GM12878 (cell line): Measurements from ENCODE around the gene ATP1A1. TPM values are rescaled to one million over a fixed set of nuclear protein-coding genes. Genes with fewer than 3 reads are reported as not detected.

Source experiments
- ATAC-seq: fragments of 200-7000 bp; cut with Tn5 transposase; 3 replicates; pipeline ENCODE4 v1.9.1; 2020; ENCODE audit warnings: mild to moderate bottlenecking, moderate library complexity
- BruUV-seq: library from RNA; stranded (reverse); fragments of 400-500 nt; replicated peaks from 2 replicates; lab custom pipeline; 2021; lab: Mats Ljungman, UMichigan
- CTCF ChIA-PET: fragments of 300-600 bp; sonication (Branson Sonifier 250); formaldehyde crosslinking; extraction: SDS; loops from one replicate; lab custom pipeline; 2021; ENCODE audit warnings: inconsistent platforms; lab: Yijun Ruan, JAX
- POLR2A ChIA-PET: fragments of 350-600 bp; formaldehyde crosslinking; extraction: SDS; loops from one replicate; lab custom pipeline; 2021; ENCODE audit warnings: inconsistent platforms; lab: Charles Lee
- RAD21 ChIA-PET: fragments of 300-600 bp; sonication (Branson Sonifier 250); formaldehyde crosslinking; loops from one replicate; lab custom pipeline; 2023; ENCODE audit warnings: antibody characterized with exemption; ENCODE audit not compliant: unreplicated experiment; lab: Charles Lee
- SMC1A ChIA-PET: fragments of 300-600 bp; sonication (Branson Sonifier 250); formaldehyde crosslinking; loops from one replicate; lab custom pipeline; 2023; ENCODE audit not compliant: unreplicated experiment, uncharacterized antibody; lab: Charles Lee
- DNase-seq: peaks from one replicate; pipeline ENCODE4 v3.0.0-alpha.2; 2011; ENCODE audit warnings: low read depth, low spot score
- FAIRE-seq: peaks from 3 replicates; lab custom pipeline; 2011; peaks lifted over from hg19 to GRCh38; lab: Jason Lieb, UNC
- H2AFZ ChIP-seq: 2 replicates; pipeline ENCODE4 v1.6.0; 2011; ENCODE audit warnings: low read depth, low read length, control low read depth; ENCODE audit not compliant: control insufficient read depth
- H3K27ac ChIP-seq: 2 replicates; pipeline ENCODE4 v1.5.1; 2011; ENCODE audit warnings: control low read depth; ENCODE audit not compliant: control insufficient read depth, insufficient read depth
- H3K27me3 ChIP-seq, 2 experiments: replicated peaks in 1 of 2; 2 replicates each; pipeline versions ENCODE4 v1.6.0 to v1.6.1; 2011; ENCODE audit warnings: low read length in 1 of 2; ENCODE audit not compliant: control insufficient read depth in 2 of 2, insufficient read depth in 2 of 2
- H3K36me3 ChIP-seq, 2 experiments: 2 replicates each; pipeline ENCODE4 v1.5.1; 2011; ENCODE audit warnings: low read length in 1 of 2; ENCODE audit not compliant: control insufficient read depth in 2 of 2, insufficient read depth in 2 of 2
- H3K4me1 ChIP-seq: 2 replicates; pipeline ENCODE4 v1.6.1; 2011; ENCODE audit warnings: mild to moderate bottlenecking, low read length, moderate library complexity, mixed read lengths; ENCODE audit not compliant: control insufficient read depth, insufficient read depth
- H3K4me2 ChIP-seq: 2 replicates; pipeline ENCODE4 v1.6.0; 2011; ENCODE audit warnings: control low read depth; ENCODE audit not compliant: control insufficient read depth, insufficient read depth
- H3K4me3 ChIP-seq: fragments of 200-600 bp; sonication (generic); 2 replicates; pipeline ENCODE4 v1.5.1; 2016
- H3K79me2 ChIP-seq: 2 replicates; pipeline ENCODE4 v1.6.0; 2011; ENCODE audit warnings: low read length; ENCODE audit not compliant: control insufficient read depth, insufficient read depth
- H3K9ac ChIP-seq: 2 replicates; pipeline ENCODE4 v1.8.0; 2011; ENCODE audit warnings: low read length, control low read depth, mixed read lengths; ENCODE audit not compliant: control insufficient read depth, insufficient read depth
- H3K9me3 ChIP-seq: replicated peaks from 3 replicates; pipeline ENCODE4 v1.5.1; 2011; ENCODE audit warnings: mild to moderate bottlenecking, low read length; ENCODE audit not compliant: control insufficient read depth, insufficient read depth
- H4K20me1 ChIP-seq: 2 replicates; pipeline ENCODE4 v1.6.0; 2011; ENCODE audit not compliant: control insufficient read depth, insufficient read depth
- BMI1 ChIP-seq: fragments of 450-650 bp; IDR thresholded peaks from 2 replicates; pipeline ENCODE4 v1.6.1; 2016; ENCODE audit warnings: mild to moderate bottlenecking, moderate library complexity, borderline replicate concordance
- CBX5 ChIP-seq: sonication (generic); IDR thresholded peaks from 2 replicates; pipeline ENCODE4 v1.6.1; 2016; ENCODE audit warnings: low read depth, moderate library complexity, mild to moderate bottlenecking, inconsistent platforms
- CHD1 ChIP-seq: IDR thresholded peaks from 2 replicates; pipeline ENCODE4 v1.6.1; 2012; ENCODE audit warnings: low read depth, low read length, improper control_type of control experiment
- HCFC1 ChIP-seq: fragments of 150-350 bp; IDR thresholded peaks from 2 replicates; pipeline ENCODE4 v1.6.1; 2014; ENCODE audit warnings: low read length
- MXI1 ChIP-seq: fragments of 150-350 bp; IDR thresholded peaks from 2 replicates; pipeline ENCODE4 v1.6.1; 2011; ENCODE audit warnings: low read depth, mild to moderate bottlenecking, inconsistent platforms, low read length, improper control_type of control experiment
- PML ChIP-seq: IDR thresholded peaks from 2 replicates; pipeline ENCODE4 v1.6.1; 2012; ENCODE audit warnings: low read length, inconsistent platforms
- POU2F2 ChIP-seq: IDR thresholded peaks from 3 replicates; pipeline ENCODE4 v1.6.1; 2011; ENCODE audit warnings: low read depth, mild to moderate bottlenecking, low read length, borderline replicate concordance
- TARDBP ChIP-seq: IDR thresholded peaks from 2 replicates; pipeline ENCODE4 v1.6.1; 2016; ENCODE audit warnings: borderline replicate concordance
- YBX1 ChIP-seq: fragments of 450-650 bp; IDR thresholded peaks from 2 replicates; pipeline ENCODE4 v1.6.1; 2016; ENCODE audit warnings: antibody characterized with exemption
- ZBED1 ChIP-seq: IDR thresholded peaks from 2 replicates; pipeline ENCODE4 v1.6.1; 2016; ENCODE audit warnings: borderline replicate concordance
- WGBS: methylation state at CpG from one replicate; pipeline ENCODE4 v1.1.6; 2016; ENCODE audit warnings: low lambda C conversion rate; ENCODE audit not compliant: insufficient replicate concordance, insufficient coverage; ENCODE audit errors: missing lambda C conversion rate; 5-methylcytosine and 5-hydroxymethylcytosine counted together
- in situ Hi-C: fragments of 300-500 bp; cut with MboI; formaldehyde crosslinking; loops from 9 replicates; pipeline ENCODE4 v1.14.3; 2018; ENCODE audit warnings: mixed read lengths
- intact Hi-C: fragments of 100-400 bp; cut with micrococcal nuclease; formaldehyde crosslinking; loops from one replicate; pipeline ENCODE4 v1.14.2; 2022; ENCODE audit not compliant: unreplicated experiment
- polyA plus RNA-seq, 11 experiments: library from polyadenylated mRNA; depleted of rRNA in 4 of 11; unstranded in 6 of 11; stranded (reverse) in 5 of 11; fragments of >200 nt; fragmentation: Nextera tagmentation in 4 of 11; fragmentation: Illumina TruSeq in 1 of 11; extraction: Ambion mirVana in 4 of 11; extraction: Trizol in 1 of 11; gene quantifications; 1 replicate in 1 of 11; 2 replicates in 10 of 11; pipeline versions ENCODE4 v1.2.1 to v1.2.3, GENCODE V29; 2011 to 2016; ENCODE audit warnings: inconsistent platforms in 2 of 11, missing spikeins in 2 of 11, low read depth in 1 of 11
- total RNA-seq, 4 experiments: library from RNA; depleted of rRNA in 3 of 4; stranded (reverse); fragments of >200 nt in 3 of 4; fragmentation: Illumina TruSeq in 1 of 4; extraction: Trizol in 1 of 4; gene quantifications; 2 replicates each; pipeline versions ENCODE4 v1.2.1 to v1.2.3, GENCODE V29; 2013 to 2021
- TF ChIP-seq, protein P1 (sequence below): fragments of 450-650 bp; IDR thresholded peaks from 2 replicates; pipeline ENCODE4 v1.6.1; 2017; ENCODE audit warnings: mild to moderate bottlenecking
- TF ChIP-seq, protein P2 (sequence below): IDR thresholded peaks from 2 replicates; pipeline ENCODE4 v1.6.1; 2011; ENCODE audit warnings: low read depth, low read length, improper control_type of control experiment, borderline replicate concordance
- TF ChIP-seq, protein P3 (sequence below): fragments of 450-650 bp; IDR thresholded peaks from 2 replicates; pipeline ENCODE4 v1.6.1; 2017; ENCODE audit warnings: low read depth, mild to moderate bottlenecking, moderate library complexity

The ATP1A1 gene
- total and polyA plus RNA-seq, 10 of the 15 experiments (the other 5 are each of a cell fraction or from before 2014, with no cell fraction given), result 113 to 566 (median 313) TPM

DNA sequence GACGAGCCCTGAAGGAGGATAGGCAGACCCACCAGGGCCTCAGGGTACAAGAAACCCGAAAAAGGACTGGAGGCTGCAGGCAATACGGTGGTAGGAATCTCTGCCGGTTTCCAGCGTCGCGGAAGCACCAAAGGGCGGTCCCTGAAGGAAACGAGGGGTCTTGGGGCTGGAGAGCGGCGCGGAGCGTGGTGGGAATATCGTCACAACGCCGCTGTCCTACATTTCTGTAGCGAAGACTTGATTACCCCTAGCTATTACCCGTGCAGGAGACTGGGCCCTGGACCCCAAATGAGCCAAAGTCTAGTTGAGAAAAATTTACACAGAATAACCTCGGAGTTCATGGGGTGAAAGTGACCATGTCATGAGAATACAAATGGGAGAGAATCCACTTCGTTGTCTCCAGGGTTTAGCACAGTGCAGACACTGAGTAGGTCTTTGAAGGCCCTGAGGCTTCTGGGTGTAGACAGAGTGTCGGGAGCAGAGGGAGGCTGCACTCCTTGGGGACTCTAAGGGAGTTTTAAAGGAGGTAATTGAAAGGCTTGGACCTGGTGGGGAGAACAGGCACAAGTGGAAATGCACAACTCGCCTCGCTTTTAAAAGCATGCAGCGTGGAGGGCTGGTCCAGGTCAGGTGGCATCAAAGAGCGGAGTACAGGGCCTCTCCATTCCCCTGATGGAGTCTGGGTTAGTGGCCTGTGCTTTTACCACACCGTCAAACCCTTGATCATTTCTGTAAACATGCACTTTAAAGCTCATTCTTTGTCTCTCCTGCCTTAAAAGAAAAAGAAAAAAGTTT lies 1.5 kb downstream of the ATP1A1 start (continued):
- no peak for TF ChIP-seq BMI1
- TF ChIP-seq MXI1, result peak; percentile 39; the same call in 1 of the 2 replicates
- TF ChIP-seq POU2F2, result peak; percentile 49; the same call in 1 of the 3 replicates
- TF ChIP-seq PML, result no peak
- TF ChIP-seq, protein P1, sequence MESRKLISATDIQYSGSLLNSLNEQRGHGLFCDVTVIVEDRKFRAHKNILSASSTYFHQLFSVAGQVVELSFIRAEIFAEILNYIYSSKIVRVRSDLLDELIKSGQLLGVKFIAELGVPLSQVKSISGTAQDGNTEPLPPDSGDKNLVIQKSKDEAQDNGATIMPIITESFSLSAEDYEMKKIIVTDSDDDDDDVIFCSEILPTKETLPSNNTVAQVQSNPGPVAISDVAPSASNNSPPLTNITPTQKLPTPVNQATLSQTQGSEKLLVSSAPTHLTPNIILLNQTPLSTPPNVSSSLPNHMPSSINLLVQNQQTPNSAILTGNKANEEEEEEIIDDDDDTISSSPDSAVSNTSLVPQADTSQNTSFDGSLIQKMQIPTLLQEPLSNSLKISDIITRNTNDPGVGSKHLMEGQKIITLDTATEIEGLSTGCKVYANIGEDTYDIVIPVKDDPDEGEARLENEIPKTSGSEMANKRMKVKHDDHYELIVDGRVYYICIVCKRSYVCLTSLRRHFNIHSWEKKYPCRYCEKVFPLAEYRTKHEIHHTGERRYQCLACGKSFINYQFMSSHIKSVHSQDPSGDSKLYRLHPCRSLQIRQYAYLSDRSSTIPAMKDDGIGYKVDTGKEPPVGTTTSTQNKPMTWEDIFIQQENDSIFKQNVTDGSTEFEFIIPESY, result no peak
- TF ChIP-seq TARDBP, result no peak
- TF ChIP-seq ZBED1, result 0 out of 2 replicates have a peak, but pooled peaks have one; percentile 14

DNA sequence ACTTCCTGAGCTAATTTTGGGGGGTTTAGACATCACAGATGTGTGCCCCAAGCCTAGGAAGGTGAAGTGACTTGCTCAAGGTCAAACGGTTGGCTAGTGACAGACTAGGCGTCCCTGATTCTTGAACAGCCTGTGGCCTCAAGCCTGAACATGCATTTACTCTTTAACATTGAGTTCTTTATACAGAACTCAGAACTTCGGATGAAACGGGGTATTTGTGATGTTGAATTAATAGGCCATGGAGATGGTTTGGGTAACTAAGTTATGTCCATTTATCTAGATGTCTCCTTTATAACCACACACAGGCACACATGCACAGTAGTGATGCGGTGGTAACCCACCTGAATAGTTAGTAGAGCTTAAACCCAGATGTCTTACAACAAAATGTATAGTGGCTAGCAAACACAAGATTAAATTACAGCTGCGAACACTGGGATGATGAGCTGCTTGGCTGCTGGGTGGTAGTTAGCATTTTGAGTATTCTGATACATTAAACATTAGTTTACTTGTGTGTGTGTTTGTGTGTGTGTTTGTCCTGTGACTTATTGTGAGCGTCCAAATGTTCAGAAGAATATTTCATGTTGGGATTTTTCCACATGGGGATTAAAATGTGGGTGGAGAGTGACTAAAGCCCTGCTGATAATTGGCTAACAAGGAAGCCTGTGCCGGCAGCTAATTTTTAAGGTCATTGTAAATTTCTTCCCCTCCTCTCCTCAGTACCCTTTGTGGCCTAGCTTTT lies 2.3 kb downstream of the ATP1A1 start:
- DNase-seq (no peak), FAIRE-seq (no peak), ATAC-seq (no peak)
- ChIA-PET RAD21 (interaction anchor here (0.8 to 5.4 kb wide), 16 partner anchors 9 to 685 kb away, joined by 3 to 30 read pairs (median 4); partner anchors contain the start of gene TTF2), SMC1A (interaction anchor here (0.6 to 2.8 kb wide), 26 partner anchors 8 to 684 kb away, joined by 3 to 23 read pairs (median 3); partner anchors contain the start of gene TTF2), POLR2A (interaction anchor here (0.7 to 2.9 kb wide), 16 partner anchors 8 to 685 kb away, joined by 3 to 13 read pairs (median 5); partner anchors contain the start of genes MAB21L3 and TTF2), CTCF (interaction anchor here (0.6 to 3.9 kb wide), 18 partner anchors 10 to 693 kb away, joined by 3 to 18 read pairs (median 4); no protein-coding TSS in a partner anchor)
- Histone ChIP-seq H3K36me3 (no peaks in the 10 kb centered on the region), H3K4me2 (peak overlapping the region; percentile 89), H3K79me2 (peaks cover 72% of the 10 kb centered on the region), H3K9ac (peak overlapping the region; percentile 76), H3K4me1 (peaks cover 24% of the 10 kb centered on the region), H3K27ac (peak overlapping the region; percentile 96), H3K9me3 (no peaks in the 10 kb centered on the region), H3K27me3 (0 out of 4 replicates have a peak, but pooled peaks cover 0 to 8% of the 10 kb centered on the region in 2 experiments), H4K20me1 (no peaks in the 10 kb centered on the region), H3K4me3 (peak overlapping the region; percentile 95), H2AFZ (no peak overlapping the region)
- in situ Hi-C loops, result no loop called here
- no TSS peak for BruUV-seq
- intact Hi-C loops, result loop anchor here (5.0 kb wide), 3 partner anchors 148 to 687 kb away; partner anchors contain the start of gene TTF2
- 1% methylated on average over 8 of the region's 8 CpGs for WGBS
- TF ChIP-seq TARDBP (no peak), HCFC1 (no peak), CHD1 (0 out of 2 replicates have a peak, but pooled peaks have one; percentile 22), YBX1 (no peak), CBX5 (no peak)
- TF ChIP-seq, protein P2, sequence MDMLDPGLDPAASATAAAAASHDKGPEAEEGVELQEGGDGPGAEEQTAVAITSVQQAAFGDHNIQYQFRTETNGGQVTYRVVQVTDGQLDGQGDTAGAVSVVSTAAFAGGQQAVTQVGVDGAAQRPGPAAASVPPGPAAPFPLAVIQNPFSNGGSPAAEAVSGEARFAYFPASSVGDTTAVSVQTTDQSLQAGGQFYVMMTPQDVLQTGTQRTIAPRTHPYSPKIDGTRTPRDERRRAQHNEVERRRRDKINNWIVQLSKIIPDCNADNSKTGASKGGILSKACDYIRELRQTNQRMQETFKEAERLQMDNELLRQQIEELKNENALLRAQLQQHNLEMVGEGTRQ, result no peak
- TF ChIP-seq, protein P3, sequence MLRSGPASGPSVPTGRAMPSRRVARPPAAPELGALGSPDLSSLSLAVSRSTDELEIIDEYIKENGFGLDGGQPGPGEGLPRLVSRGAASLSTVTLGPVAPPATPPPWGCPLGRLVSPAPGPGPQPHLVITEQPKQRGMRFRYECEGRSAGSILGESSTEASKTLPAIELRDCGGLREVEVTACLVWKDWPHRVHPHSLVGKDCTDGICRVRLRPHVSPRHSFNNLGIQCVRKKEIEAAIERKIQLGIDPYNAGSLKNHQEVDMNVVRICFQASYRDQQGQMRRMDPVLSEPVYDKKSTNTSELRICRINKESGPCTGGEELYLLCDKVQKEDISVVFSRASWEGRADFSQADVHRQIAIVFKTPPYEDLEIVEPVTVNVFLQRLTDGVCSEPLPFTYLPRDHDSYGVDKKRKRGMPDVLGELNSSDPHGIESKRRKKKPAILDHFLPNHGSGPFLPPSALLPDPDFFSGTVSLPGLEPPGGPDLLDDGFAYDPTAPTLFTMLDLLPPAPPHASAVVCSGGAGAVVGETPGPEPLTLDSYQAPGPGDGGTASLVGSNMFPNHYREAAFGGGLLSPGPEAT, result no peak
- TF ChIP-seq, protein P1, result no peak
